GM15510 (cell line): Measurements from ENCODE around the gene PRG3.
A peak's percentile ranks its signal among the peaks of the same experiment; 100 is the strongest.

Source experiments
- POLR2A ChIP-seq: IDR thresholded peaks from 3 replicates; pipeline ENCODE4 v1.6.1; 2011; ENCODE audit warnings: borderline replicate concordance; ENCODE audit not compliant: insufficient read length; ENCODE audit errors: extremely low read depth

Gene PRG3

GRCh38 chr11:57380975-57381374, at the start of gene PRG3:
TSS of gene PRG3 (minus strand) at chr11:57381150. CDS start at chr11:57380708, 442 bp downstream.
- TF ChIP-seq POLR2A: no peak

GRCh38 chr11:57429946-57430345, 49.0 kb upstream of the PRG3 start:
- no peak for TF ChIP-seq POLR2A

GRCh38 chr11:57428643-57429042, 47.7 kb upstream of the PRG3 start:
- no peak for TF ChIP-seq POLR2A

- no peak for TF ChIP-seq POLR2A
Measured at GRCh38 chr11:57427727-57428082, 46.8 kb upstream of the PRG3 start.

- TF ChIP-seq POLR2A: peak; percentile 91
Measured at GRCh38 chr11:57426929-57427726, 46.2 kb upstream of the PRG3 start, which contains the start of gene SLC43A3. TSS of gene SLC43A3 (minus strand) at chr11:57427121. CDS start at chr11:57426172, 949 bp downstream.

- no peak for TF ChIP-seq POLR2A
Measured at GRCh38 chr11:57426439-57426928, 45.5 kb upstream of the PRG3 start.

GRCh38 chr11:57425565-57426438, 44.9 kb upstream of the PRG3 start:
- TF ChIP-seq POLR2A: no peak

- TF ChIP-seq POLR2A: peak; percentile 47
Measured at GRCh38 chr11:57424792-57425564, 44.0 kb upstream of the PRG3 start.

- no peak for TF ChIP-seq POLR2A
Measured at GRCh38 chr11:57424137-57424791, 43.3 kb upstream of the PRG3 start.

GRCh38 chr11:57422669-57423068, 41.7 kb upstream of the PRG3 start:
- TF ChIP-seq POLR2A: no peak

- TF ChIP-seq POLR2A: no peak
Measured at GRCh38 chr11:57421805-57422204, 40.9 kb upstream of the PRG3 start.

GRCh38 chr11:57421066-57421465, 40.1 kb upstream of the PRG3 start:
- TF ChIP-seq POLR2A: no peak

GRCh38 chr11:57419146-57419545, 38.2 kb upstream of the PRG3 start:
- TF ChIP-seq POLR2A: no peak

GRCh38 chr11:57418131-57418530, 37.2 kb upstream of the PRG3 start:
- no peak for TF ChIP-seq POLR2A
